Activated T-helper 17 cell treated with anti-CD3 and anti-CD28 coated beads, Interleukin-2, amount 50 U/mL, for 72 hours (primary cell): ENCODE measurements around the gene ZGPAT. TPM values are rescaled to one million over a fixed set of nuclear protein-coding genes. Genes with fewer than 3 reads are reported as not detected.

ENCODE experiments used
- ATAC-seq: fragments of 150-1000 bp; cut with Tn5 transposase; replicated peaks from 2 replicates; pipeline ENCODE4 v1.10.0; 2021; ENCODE audit warnings: mild to moderate bottlenecking, moderate library complexity
- H3K27ac Mint-ChIP-seq: one replicate; pipeline ENCODE4 v1.8.0; 2022; ENCODE audit warnings: mixed read lengths
- H3K27me3 Mint-ChIP-seq: one replicate; pipeline ENCODE4 v1.8.0; 2022; ENCODE audit warnings: mixed read lengths
- H3K36me3 Mint-ChIP-seq: one replicate; pipeline ENCODE4 v1.8.0; 2022; ENCODE audit warnings: low read depth, mild to moderate bottlenecking, mixed read lengths
- H3K4me1 Mint-ChIP-seq: one replicate; pipeline ENCODE4 v1.8.0; 2022; ENCODE audit warnings: mixed read lengths
- H3K4me3 Mint-ChIP-seq: one replicate; pipeline ENCODE4 v1.8.0; 2022; ENCODE audit warnings: mild to moderate bottlenecking, mixed read lengths
- H3K9me3 Mint-ChIP-seq: one replicate; pipeline ENCODE4 v1.8.0; 2022; ENCODE audit warnings: mixed read lengths
- total RNA-seq, 2 donors: library from RNA; stranded (reverse); gene quantifications; one replicate each; pipeline ENCODE4 v1.2.3, GENCODE V29; 2022

Gene ZGPAT
- total RNA-seq, 2 donors from 2014 or later: 18.3 to 24.7 TPM

GRCh38 chr20:63686094-63686491, 21.7 kb upstream of the ZGPAT start:
- H3K9me3 Mint-ChIP-seq: no peaks in the 10 kb centered on the region
- no peak for ATAC-seq
- no peaks in the 10 kb centered on the region for H3K27me3 Mint-ChIP-seq
- peaks cover under 1% of the 10 kb centered on the region for H3K36me3 Mint-ChIP-seq
- peak overlapping the region; percentile 44 for H3K4me3 Mint-ChIP-seq
- H3K27ac Mint-ChIP-seq: no peak overlapping the region
- H3K4me1 Mint-ChIP-seq: no peaks in the 10 kb centered on the region

- Mint-ChIP-seq H3K9me3 (no peaks in the 10 kb centered on the region), H3K4me3 (peak overlapping the region; percentile 44), H3K4me1 (peaks cover 4% of the 10 kb centered on the region), H3K27me3 (no peaks in the 10 kb centered on the region), H3K27ac (peak overlapping the region; percentile 43), H3K36me3 (peaks cover 6% of the 10 kb centered on the region)
- ATAC-seq: peak; percentile 86
Measured at GRCh38 chr20:63686492-63687321, 21.1 kb upstream of the ZGPAT start.

- peaks cover 4% of the 10 kb centered on the region for H3K4me1 Mint-ChIP-seq
- no peak overlapping the region for H3K27ac Mint-ChIP-seq
Measured at GRCh38 chr20:63687419-63688178, 20.2 kb upstream of the ZGPAT start.

GRCh38 chr20:63688228-63689045, 19.4 kb upstream of the ZGPAT start:
- H3K36me3 Mint-ChIP-seq: peaks cover 6% of the 10 kb centered on the region
- no peaks in the 10 kb centered on the region for H3K9me3 Mint-ChIP-seq
- ATAC-seq: no peak
- no peak overlapping the region for H3K27ac Mint-ChIP-seq
- peaks cover 4% of the 10 kb centered on the region for H3K4me1 Mint-ChIP-seq
- no peaks in the 10 kb centered on the region for H3K27me3 Mint-ChIP-seq
- H3K4me3 Mint-ChIP-seq: no peak overlapping the region

More at GRCh38 chr20:63687419-63688178, 20.2 kb upstream of the ZGPAT start:
- no peak for ATAC-seq
- H3K27me3 Mint-ChIP-seq: no peaks in the 10 kb centered on the region
- peaks cover 6% of the 10 kb centered on the region for H3K36me3 Mint-ChIP-seq
- no peaks in the 10 kb centered on the region for H3K9me3 Mint-ChIP-seq
- H3K4me3 Mint-ChIP-seq: no peak overlapping the region

- H3K27ac Mint-ChIP-seq: no peak overlapping the region
- no peaks in the 10 kb centered on the region for H3K27me3 Mint-ChIP-seq
- no peak for ATAC-seq
- H3K4me3 Mint-ChIP-seq: no peak overlapping the region
- no peaks in the 10 kb centered on the region for H3K9me3 Mint-ChIP-seq
- peaks cover 4% of the 10 kb centered on the region for H3K4me1 Mint-ChIP-seq
- peaks cover 15% of the 10 kb centered on the region for H3K36me3 Mint-ChIP-seq
Measured at GRCh38 chr20:63689046-63690002, 18.5 kb upstream of the ZGPAT start.

- Mint-ChIP-seq H3K36me3 (peaks cover 16% of the 10 kb centered on the region), H3K4me1 (peaks cover 4% of the 10 kb centered on the region), H3K27me3 (no peaks in the 10 kb centered on the region), H3K27ac (no peak overlapping the region), H3K4me3 (no peak overlapping the region), H3K9me3 (no peaks in the 10 kb centered on the region)
- no peak for ATAC-seq
Measured at GRCh38 chr20:63690003-63690897, 17.6 kb upstream of the ZGPAT start.

- Mint-ChIP-seq H3K4me3 (no peak overlapping the region), H3K36me3 (peaks cover 16% of the 10 kb centered on the region), H3K27me3 (no peaks in the 10 kb centered on the region), H3K4me1 (peaks cover 4% of the 10 kb centered on the region), H3K27ac (peak overlapping the region; percentile 38), H3K9me3 (no peaks in the 10 kb centered on the region)
- no peak for ATAC-seq
Measured at GRCh38 chr20:63690898-63691710, 16.7 kb upstream of the ZGPAT start.

- H3K36me3 Mint-ChIP-seq: peaks cover 16% of the 10 kb centered on the region
- H3K27me3 Mint-ChIP-seq: no peaks in the 10 kb centered on the region
- peak overlapping the region; percentile 38 for H3K27ac Mint-ChIP-seq
- no peak for ATAC-seq
- H3K4me3 Mint-ChIP-seq: no peak overlapping the region
- H3K4me1 Mint-ChIP-seq: peaks cover 4% of the 10 kb centered on the region
- no peaks in the 10 kb centered on the region for H3K9me3 Mint-ChIP-seq
Measured at GRCh38 chr20:63691711-63692435, 16.0 kb upstream of the ZGPAT start.

GRCh38 chr20:63692436-63693082, 15.3 kb upstream of the ZGPAT start:
- ATAC-seq: no peak
- H3K4me1 Mint-ChIP-seq: peaks cover 4% of the 10 kb centered on the region
- peaks cover 16% of the 10 kb centered on the region for H3K36me3 Mint-ChIP-seq
- no peaks in the 10 kb centered on the region for H3K27me3 Mint-ChIP-seq
- no peaks in the 10 kb centered on the region for H3K9me3 Mint-ChIP-seq
- no peak overlapping the region for H3K27ac Mint-ChIP-seq
- no peak overlapping the region for H3K4me3 Mint-ChIP-seq

GRCh38 chr20:63693083-63693732, 14.6 kb upstream of the ZGPAT start:
- no peak overlapping the region for H3K4me3 Mint-ChIP-seq
- peaks cover 4% of the 10 kb centered on the region for H3K4me1 Mint-ChIP-seq
- no peaks in the 10 kb centered on the region for H3K9me3 Mint-ChIP-seq
- ATAC-seq: no peak
- H3K27ac Mint-ChIP-seq: peak overlapping the region; percentile 85
- peaks cover 16% of the 10 kb centered on the region for H3K36me3 Mint-ChIP-seq
- H3K27me3 Mint-ChIP-seq: no peaks in the 10 kb centered on the region
